Keratinocyte (primary cell): ENCODE measurements around the gene MAST3. TPM values are rescaled to one million over a fixed set of nuclear protein-coding genes. Genes with fewer than 3 reads are reported as not detected.
A peak's percentile ranks its signal among the peaks of the same experiment; 100 is the strongest.

Experiments used
- DNase-seq: peaks from one replicate; pipeline ENCODE4 v3.0.0-alpha.2; 2011; ENCODE audit warnings: low read depth, missing footprints, low spot score
- FAIRE-seq: peaks from 2 replicates; lab custom pipeline; 2011; peaks lifted over from hg19 to GRCh38; lab: Jason Lieb, UNC
- H2AFZ ChIP-seq: 2 replicates; pipeline ENCODE4 v1.6.0; 2012; ENCODE audit warnings: low read length, control low read depth, inconsistent platforms; ENCODE audit not compliant: control insufficient read depth
- H3K27ac ChIP-seq: 2 replicates; pipeline ENCODE4 v1.5.1; 2011; ENCODE audit warnings: low read length; ENCODE audit not compliant: control insufficient read depth, insufficient read depth
- H3K27me3 ChIP-seq: 3 replicates; pipeline ENCODE4 v1.6.0; 2011; ENCODE audit warnings: low read length; ENCODE audit not compliant: control insufficient read depth, insufficient read depth; ENCODE audit errors: extremely low read depth
- H3K36me3 ChIP-seq, 2 experiments: 2 replicates in 1 of 2; 3 replicates in 1 of 2; pipeline ENCODE4 v1.5.1; 2011; ENCODE audit warnings: low read length in 2 of 2, mild to moderate bottlenecking in 1 of 2; ENCODE audit not compliant: control insufficient read depth in 2 of 2, insufficient read depth in 2 of 2; ENCODE audit errors: extremely low read depth in 1 of 2
- H3K4me1 ChIP-seq: 3 replicates; pipeline ENCODE4 v1.5.1; 2011; ENCODE audit warnings: low read length; ENCODE audit not compliant: control insufficient read depth, insufficient read depth; ENCODE audit errors: extremely low read depth
- H3K4me2 ChIP-seq: 3 replicates; pipeline ENCODE4 v1.6.0; 2011; ENCODE audit warnings: low read depth, low read length; ENCODE audit not compliant: control insufficient read depth, insufficient read depth; ENCODE audit errors: extremely low read depth
- H3K4me3 ChIP-seq, 3 experiments: fragments of 200-600 bp in 1 of 3; sonication (generic) in 1 of 3; 2 replicates in 2 of 3; 3 replicates in 1 of 3; pipeline ENCODE4 v1.5.1; 2011 to 2016; ENCODE audit warnings: low read length in 3 of 3, mild to moderate bottlenecking in 3 of 3, control low read depth in 2 of 3, inconsistent platforms in 1 of 3, low read depth in 1 of 3, mixed read lengths in 1 of 3, mixed run types in 1 of 3, moderate library complexity in 1 of 3; ENCODE audit not compliant: control insufficient read depth in 2 of 3, insufficient read depth in 2 of 3; ENCODE audit errors: extremely low read depth in 1 of 3
- H3K79me2 ChIP-seq: 2 replicates; pipeline ENCODE4 v1.6.0; 2012; ENCODE audit warnings: low read length; ENCODE audit not compliant: control insufficient read depth, insufficient read depth
- H3K9ac ChIP-seq: 3 replicates; pipeline ENCODE4 v1.6.0; 2011; ENCODE audit warnings: low read length; ENCODE audit not compliant: control insufficient read depth, insufficient read depth; ENCODE audit errors: extremely low read depth
- H3K9me1 ChIP-seq: 3 replicates; pipeline ENCODE4 v1.6.0; 2011; ENCODE audit warnings: low read length; ENCODE audit not compliant: control insufficient read depth, insufficient read depth; ENCODE audit errors: extremely low read depth
- H3K9me3 ChIP-seq: 2 replicates; pipeline ENCODE4 v1.5.1; 2012; ENCODE audit warnings: low read depth, low read length; ENCODE audit not compliant: control insufficient read depth
- H4K20me1 ChIP-seq: 3 replicates; pipeline ENCODE4 v1.6.0; 2011; ENCODE audit warnings: low read length; ENCODE audit not compliant: control insufficient read depth, insufficient read depth; ENCODE audit errors: extremely low read depth
- EZH2 ChIP-seq: IDR thresholded peaks from one replicate; pipeline ENCODE4 v1.6.1; 2012; ENCODE audit warnings: inconsistent platforms, mild to moderate bottlenecking, low read length, moderate library complexity
- dilution Hi-C: fragments of 300-500 bp; cut with MboI; formaldehyde crosslinking; loops from one replicate; pipeline ENCODE4 v1.7.0; 2020; ENCODE audit warnings: low sequenced_read_pairs; ENCODE audit not compliant: extremely low pct_ligation_motif_present
- polyA plus RNA-seq, 5 experiments: library from polyadenylated mRNA; depleted of rRNA in 3 of 5; stranded (reverse) in 3 of 5; stranded (forward) in 1 of 5; unstranded in 1 of 5; fragments of >200 nt; gene quantifications; 1 replicate in 1 of 5; 2 replicates in 3 of 5; 3 replicates in 1 of 5; pipeline versions ENCODE4 v1.2.1 to v1.2.3, GENCODE V29; 2011 to 2012; ENCODE audit warnings: missing spikeins in 2 of 5, low read depth in 1 of 5, low replicate concordance in 1 of 5
- TF ChIP-seq, protein P1 (sequence below), 3 experiments: IDR thresholded peaks in 1 of 3; conservative IDR thresholded peaks in 1 of 3; optimal IDR thresholded peaks in 1 of 3; 2 replicates in 2 of 3; 3 replicates in 1 of 3; pipeline versions ENCODE3 to v1.5.1; 2011; ENCODE audit warnings: low read length in 3 of 3, mild to moderate bottlenecking in 3 of 3, moderate library complexity in 2 of 3, control low read depth in 1 of 3, inconsistent platforms in 1 of 3; ENCODE audit not compliant: insufficient read depth in 2 of 3; ENCODE audit errors: extremely low read depth in 1 of 3

Gene MAST3
- polyA plus RNA-seq, 1 donor (not counting 4 experiments of a cell fraction or from before 2014, with no cell fraction given), result 0.73 TPM

DNA sequence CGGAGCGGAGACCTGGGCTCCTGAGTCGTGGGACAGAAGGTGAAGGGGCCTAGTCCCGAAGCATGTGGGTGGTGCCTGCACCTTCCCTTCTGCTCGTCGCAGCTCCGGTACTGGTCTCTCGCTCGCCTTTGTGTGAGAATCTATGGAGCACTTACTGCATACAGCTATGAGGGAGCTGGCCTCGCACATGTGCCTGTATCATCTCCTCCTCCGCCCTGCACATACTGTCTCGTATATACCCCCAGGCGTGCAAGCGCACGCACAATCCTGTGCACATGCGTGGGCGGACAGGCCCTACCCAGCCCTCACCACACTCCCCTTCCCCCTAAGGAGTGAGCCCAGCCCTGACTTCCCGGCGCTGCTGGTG, 64.0 kb downstream of the MAST3 start:
- dilution Hi-C loops, result no loop called here
- Histone ChIP-seq H3K4me3 (peak overlapping the region; percentile 20 to 59 (median 46)), H3K27ac (peak overlapping the region; percentile 53), H3K4me1 (peaks cover 24% of the 10 kb centered on the region), H4K20me1 (no peaks in the 10 kb centered on the region), H3K4me2 (peak overlapping the region; percentile 84), H2AFZ (peak overlapping the region; percentile 51), H3K36me3 (peaks cover 12 to 29% of the 10 kb centered on the region in 2 experiments), H3K9me1 (no peaks in the 10 kb centered on the region), H3K79me2 (no peaks in the 10 kb centered on the region), H3K27me3 (no peaks in the 10 kb centered on the region), H3K9me3 (no peaks in the 10 kb centered on the region), H3K9ac (peak overlapping the region; percentile 60)
- DNase-seq (no peak), FAIRE-seq (no peak)
- no peak for TF ChIP-seq EZH2
- TF ChIP-seq, protein P1, sequence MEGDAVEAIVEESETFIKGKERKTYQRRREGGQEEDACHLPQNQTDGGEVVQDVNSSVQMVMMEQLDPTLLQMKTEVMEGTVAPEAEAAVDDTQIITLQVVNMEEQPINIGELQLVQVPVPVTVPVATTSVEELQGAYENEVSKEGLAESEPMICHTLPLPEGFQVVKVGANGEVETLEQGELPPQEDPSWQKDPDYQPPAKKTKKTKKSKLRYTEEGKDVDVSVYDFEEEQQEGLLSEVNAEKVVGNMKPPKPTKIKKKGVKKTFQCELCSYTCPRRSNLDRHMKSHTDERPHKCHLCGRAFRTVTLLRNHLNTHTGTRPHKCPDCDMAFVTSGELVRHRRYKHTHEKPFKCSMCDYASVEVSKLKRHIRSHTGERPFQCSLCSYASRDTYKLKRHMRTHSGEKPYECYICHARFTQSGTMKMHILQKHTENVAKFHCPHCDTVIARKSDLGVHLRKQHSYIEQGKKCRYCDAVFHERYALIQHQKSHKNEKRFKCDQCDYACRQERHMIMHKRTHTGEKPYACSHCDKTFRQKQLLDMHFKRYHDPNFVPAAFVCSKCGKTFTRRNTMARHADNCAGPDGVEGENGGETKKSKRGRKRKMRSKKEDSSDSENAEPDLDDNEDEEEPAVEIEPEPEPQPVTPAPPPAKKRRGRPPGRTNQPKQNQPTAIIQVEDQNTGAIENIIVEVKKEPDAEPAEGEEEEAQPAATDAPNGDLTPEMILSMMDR (optimal IDR thresholded peaks at IDR 0.05 in 1 of 3, IDR thresholded peaks at IDR 0.05 in 1 of 3, conservative IDR thresholded peaks at IDR 0.05 in 1 of 3; ENCODE audit: extremely low read depth in 1 of 3, insufficient read depth in 2 of 3, low read length in 3 of 3), result no peak

DNA sequence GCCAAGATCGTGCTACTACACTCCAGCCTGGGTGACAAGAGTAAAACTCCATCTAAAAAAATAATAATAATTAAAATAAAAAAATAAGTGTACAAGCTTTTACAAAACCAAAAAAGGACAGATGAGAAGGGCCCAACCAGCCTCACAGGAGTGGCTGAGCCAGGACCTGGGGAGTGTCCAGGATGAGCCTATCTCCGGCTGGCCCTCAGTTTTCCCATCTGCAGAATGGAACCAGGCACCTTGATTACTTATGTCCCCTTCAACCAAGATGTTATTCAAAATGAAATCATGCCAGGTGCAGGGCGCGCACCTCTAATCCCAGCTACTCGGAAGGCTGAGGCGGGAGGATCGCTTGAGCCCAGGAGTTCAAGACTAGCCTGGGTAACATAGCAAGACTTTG, 66.5 kb downstream of the MAST3 start:
- H3K4me3 ChIP-seq, result no peak overlapping the region
- H2AFZ ChIP-seq, result no peak overlapping the region
- H3K79me2 ChIP-seq, result no peaks in the 10 kb centered on the region
- no peaks in the 10 kb centered on the region for H3K27me3 ChIP-seq
- H3K4me1 ChIP-seq, result peaks cover 10% of the 10 kb centered on the region
- no peak overlapping the region for H3K4me2 ChIP-seq
- no peak for TF ChIP-seq EZH2
- TF ChIP-seq, protein P1 (optimal IDR thresholded peaks at IDR 0.05 in 1 of 3, IDR thresholded peaks at IDR 0.05 in 1 of 3, conservative IDR thresholded peaks at IDR 0.05 in 1 of 3; ENCODE audit: extremely low read depth in 1 of 3, insufficient read depth in 2 of 3, low read length in 3 of 3), result no peak
- dilution Hi-C loops, result no loop called here
- H3K9me1 ChIP-seq, result no peaks in the 10 kb centered on the region
- H4K20me1 ChIP-seq, result no peaks in the 10 kb centered on the region
- H3K36me3 ChIP-seq, result peaks cover 30 to 41% of the 10 kb centered on the region in 2 experiments
- no peak overlapping the region for H3K27ac ChIP-seq
- no peak overlapping the region for H3K9ac ChIP-seq
- H3K9me3 ChIP-seq, result no peaks in the 10 kb centered on the region
- FAIRE-seq (no peak), DNase-seq (no peak)
